IPS DF 6.9 (cell line): ENCODE measurements around the gene PLXNB2.

Source experiments
- DNase-seq: peaks from one replicate; pipeline ENCODE4 v3.0.0-alpha.2; 2013; ENCODE audit warnings: low read depth, low spot score
- H3K27ac ChIP-seq: one replicate; pipeline ENCODE4 v1.5.1; 2013; ENCODE audit warnings: low read length, control low read depth
- H3K27me3 ChIP-seq: 2 replicates; pipeline ENCODE4 v1.6.1; 2013; ENCODE audit warnings: mild to moderate bottlenecking, low read length; ENCODE audit not compliant: control insufficient read depth, insufficient read depth
- H3K36me3 ChIP-seq: 2 replicates; pipeline ENCODE4 v1.6.1; 2013; ENCODE audit warnings: low read length; ENCODE audit not compliant: control insufficient read depth, insufficient read depth
- H3K4me1 ChIP-seq: 2 replicates; pipeline ENCODE4 v1.6.1; 2013; ENCODE audit warnings: low read length; ENCODE audit not compliant: control insufficient read depth, insufficient read depth
- H3K4me3 ChIP-seq: 2 replicates; pipeline ENCODE4 v1.5.1; 2013; ENCODE audit warnings: mild to moderate bottlenecking, low read length
- H3K9me3 ChIP-seq: 2 replicates; pipeline ENCODE4 v1.6.1; 2013; ENCODE audit warnings: low read length, inconsistent platforms; ENCODE audit not compliant: control insufficient read depth, insufficient read depth
- WGBS: extraction: QIAGEN DNeasy Blood & Tissue Kit; methylation state at CpG from one replicate; pipeline ENCODE4 v1.1.7; 2013; ENCODE audit warnings: mixed read lengths, missing lambda C conversion rate; ENCODE audit not compliant: insufficient read length, insufficient coverage; 5-methylcytosine and 5-hydroxymethylcytosine counted together

The PLXNB2 gene

GRCh38 chr22:50298266-50298637, 9.2 kb downstream of the PLXNB2 start:
- no peaks in the 10 kb centered on the region for H3K27me3 ChIP-seq
- H3K9me3 ChIP-seq: no peaks in the 10 kb centered on the region
- H3K4me1 ChIP-seq: peaks cover 9% of the 10 kb centered on the region
- no peak overlapping the region for H3K27ac ChIP-seq
- no peak overlapping the region for H3K4me3 ChIP-seq
- H3K36me3 ChIP-seq: no peaks in the 10 kb centered on the region
- DNase-seq: no peak
- WGBS: no CpG with 5 or more reads among the region's 4 CpGs

GRCh38 chr22:50297510-50298265, 9.8 kb downstream of the PLXNB2 start:
- peaks cover 10% of the 10 kb centered on the region for H3K4me1 ChIP-seq
- no peak for DNase-seq
- H3K9me3 ChIP-seq: no peaks in the 10 kb centered on the region
- no peak overlapping the region for H3K4me3 ChIP-seq
- no peaks in the 10 kb centered on the region for H3K36me3 ChIP-seq
- H3K27ac ChIP-seq: no peak overlapping the region
- WGBS: no CpG with 5 or more reads among the region's 20 CpGs
- H3K27me3 ChIP-seq: no peaks in the 10 kb centered on the region

GRCh38 chr22:50296658-50297490, 10.6 kb downstream of the PLXNB2 start:
- no CpG with 5 or more reads among the region's 29 CpGs for WGBS
- Histone ChIP-seq H3K27me3 (no peaks in the 10 kb centered on the region), H3K4me1 (peaks cover 13% of the 10 kb centered on the region), H3K9me3 (no peaks in the 10 kb centered on the region), H3K36me3 (no peaks in the 10 kb centered on the region), H3K4me3 (no peak overlapping the region), H3K27ac (no peak overlapping the region)
- DNase-seq: no peak

- Histone ChIP-seq H3K27me3 (no peaks in the 10 kb centered on the region), H3K9me3 (no peaks in the 10 kb centered on the region), H3K27ac (no peak overlapping the region), H3K36me3 (peaks cover 8% of the 10 kb centered on the region), H3K4me3 (no peak overlapping the region), H3K4me1 (peaks cover 10% of the 10 kb centered on the region)
- WGBS: no CpG with 5 or more reads among the region's 5 CpGs
- DNase-seq: no peak
Observed at GRCh38 chr22:50294319-50294656, 13.2 kb downstream of the PLXNB2 start.

GRCh38 chr22:50293441-50294318, 13.8 kb downstream of the PLXNB2 start:
- Histone ChIP-seq H3K4me1 (peaks cover 10% of the 10 kb centered on the region), H3K27ac (no peak overlapping the region), H3K27me3 (no peaks in the 10 kb centered on the region), H3K9me3 (no peaks in the 10 kb centered on the region), H3K4me3 (no peak overlapping the region), H3K36me3 (peaks cover 13% of the 10 kb centered on the region)
- no peak for DNase-seq
- no CpG with 5 or more reads among the region's 42 CpGs for WGBS

GRCh38 chr22:50292643-50293440, 14.6 kb downstream of the PLXNB2 start:
- no peak overlapping the region for H3K4me3 ChIP-seq
- WGBS: no CpG with 5 or more reads among the region's 29 CpGs
- DNase-seq: no peak
- no peaks in the 10 kb centered on the region for H3K9me3 ChIP-seq
- H3K4me1 ChIP-seq: peaks cover 10% of the 10 kb centered on the region
- no peak overlapping the region for H3K27ac ChIP-seq
- peaks cover 16% of the 10 kb centered on the region for H3K36me3 ChIP-seq
- H3K27me3 ChIP-seq: no peaks in the 10 kb centered on the region

- DNase-seq: no peak
- H3K9me3 ChIP-seq: no peaks in the 10 kb centered on the region
- peaks cover 10% of the 10 kb centered on the region for H3K4me1 ChIP-seq
- H3K4me3 ChIP-seq: no peak overlapping the region
- no CpG with 5 or more reads among the region's 37 CpGs for WGBS
- peaks cover 25% of the 10 kb centered on the region for H3K36me3 ChIP-seq
- H3K27ac ChIP-seq: no peak overlapping the region
- no peaks in the 10 kb centered on the region for H3K27me3 ChIP-seq
Observed at GRCh38 chr22:50289942-50290630, 17.4 kb downstream of the PLXNB2 start.

GRCh38 chr22:50289151-50289941, 18.1 kb downstream of the PLXNB2 start:
- Histone ChIP-seq H3K27me3 (no peaks in the 10 kb centered on the region), H3K4me3 (no peak overlapping the region), H3K27ac (no peak overlapping the region), H3K4me1 (peaks cover 9% of the 10 kb centered on the region), H3K9me3 (no peaks in the 10 kb centered on the region), H3K36me3 (peaks cover 25% of the 10 kb centered on the region)
- DNase-seq: no peak
- WGBS: no CpG with 5 or more reads among the region's 57 CpGs

- DNase-seq: no peak
- WGBS: no CpG with 5 or more reads among the region's 31 CpGs
- Histone ChIP-seq H3K27ac (no peak overlapping the region), H3K4me1 (peaks cover 3% of the 10 kb centered on the region), H3K4me3 (no peak overlapping the region), H3K36me3 (peaks cover 35% of the 10 kb centered on the region), H3K27me3 (no peaks in the 10 kb centered on the region), H3K9me3 (no peaks in the 10 kb centered on the region)
Observed at GRCh38 chr22:50287731-50288130, 19.7 kb downstream of the PLXNB2 start.
